Glutamatergic neuron (in vitro differentiated cells): Measurements from ENCODE around the gene PSMD3. TPM values are rescaled to one million over a fixed set of nuclear protein-coding genes. Genes with fewer than 3 reads are reported as not detected.

Source experiments
- DNase-seq: peaks from one replicate; pipeline ENCODE4 v3.0.0; 2022
- H3K27ac Mint-ChIP-seq: one replicate; pipeline ENCODE4 v1.8.0; 2020; ENCODE audit warnings: mild to moderate bottlenecking, mixed read lengths, inconsistent platforms; ENCODE audit not compliant: unreplicated experiment
- H3K27me3 Mint-ChIP-seq: one replicate; pipeline ENCODE4 v1.8.0; 2020; ENCODE audit warnings: mild to moderate bottlenecking, moderate library complexity, mixed read lengths, inconsistent platforms; ENCODE audit not compliant: unreplicated experiment
- H3K36me3 Mint-ChIP-seq: one replicate; pipeline ENCODE4 v1.8.0; 2020; ENCODE audit warnings: mild to moderate bottlenecking, mixed read lengths, inconsistent platforms; ENCODE audit not compliant: unreplicated experiment
- H3K4me1 Mint-ChIP-seq: one replicate; pipeline ENCODE4 v1.8.0; 2020; ENCODE audit warnings: mild to moderate bottlenecking, low read depth, mixed read lengths, inconsistent platforms; ENCODE audit not compliant: unreplicated experiment
- H3K4me3 Mint-ChIP-seq: one replicate; pipeline ENCODE4 v1.8.0; 2020; ENCODE audit warnings: mild to moderate bottlenecking, mixed read lengths, inconsistent platforms; ENCODE audit not compliant: unreplicated experiment
- H3K9me3 Mint-ChIP-seq: one replicate; pipeline ENCODE4 v1.8.0; 2020; ENCODE audit warnings: mild to moderate bottlenecking, moderate library complexity, mixed read lengths, inconsistent platforms; ENCODE audit not compliant: unreplicated experiment
- total RNA-seq: library from RNA; stranded (reverse); fragmentation: NEBNext Ultra II Directional; extraction: Animal tissue kit (Norgen Biotek cat#: 25700); gene quantifications from one replicate; pipeline ENCODE4 v1.2.1, GENCODE V29; 2021; ENCODE audit not compliant: unreplicated experiment
- TF ChIP-seq, protein P1 (sequence below): fragments of 200-600 bp; sonication (generic); IDR thresholded peaks from one replicate; pipeline ENCODE4 v1.5.0; 2021; ENCODE audit not compliant: partially characterized antibody, unreplicated experiment

Gene PSMD3
- total RNA-seq, 1 donor from 2014 or later = 113 TPM

DNA sequence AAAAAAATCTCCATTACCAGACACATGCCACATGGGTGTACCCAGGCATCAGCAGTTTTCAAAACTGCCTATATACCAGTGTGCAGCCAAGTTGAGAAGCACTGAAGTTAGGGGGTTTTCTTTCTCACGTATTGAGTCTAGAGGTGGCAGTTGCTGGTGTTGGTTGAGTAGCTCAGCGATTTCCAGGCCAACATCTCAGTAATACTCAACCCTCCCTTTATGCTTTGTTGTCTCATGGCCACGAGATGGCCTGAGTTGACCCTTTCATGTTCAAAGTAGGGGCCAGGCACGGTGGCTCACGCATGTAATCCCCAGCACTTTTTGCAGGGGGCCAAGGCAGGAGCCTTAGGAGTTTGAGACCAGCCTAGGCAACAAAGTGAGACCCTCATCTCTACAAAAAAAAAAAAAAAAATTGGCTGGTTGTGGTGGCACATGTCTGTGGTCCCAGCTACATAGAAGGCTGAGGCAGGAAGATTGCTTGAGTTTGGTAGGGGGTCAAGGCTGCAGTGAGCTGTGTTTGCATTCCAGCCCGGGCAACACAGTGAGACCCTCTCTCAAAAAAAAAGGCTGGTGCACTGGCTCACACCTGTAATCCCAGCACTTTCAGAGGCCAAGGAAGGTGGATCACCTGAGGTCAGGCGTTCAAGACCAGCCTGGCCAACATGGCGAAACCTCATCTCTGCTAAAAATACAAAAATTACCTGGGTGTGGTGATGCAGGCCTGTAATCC is 42.3 kb upstream of the PSMD3 start:
- TF ChIP-seq, protein P1, sequence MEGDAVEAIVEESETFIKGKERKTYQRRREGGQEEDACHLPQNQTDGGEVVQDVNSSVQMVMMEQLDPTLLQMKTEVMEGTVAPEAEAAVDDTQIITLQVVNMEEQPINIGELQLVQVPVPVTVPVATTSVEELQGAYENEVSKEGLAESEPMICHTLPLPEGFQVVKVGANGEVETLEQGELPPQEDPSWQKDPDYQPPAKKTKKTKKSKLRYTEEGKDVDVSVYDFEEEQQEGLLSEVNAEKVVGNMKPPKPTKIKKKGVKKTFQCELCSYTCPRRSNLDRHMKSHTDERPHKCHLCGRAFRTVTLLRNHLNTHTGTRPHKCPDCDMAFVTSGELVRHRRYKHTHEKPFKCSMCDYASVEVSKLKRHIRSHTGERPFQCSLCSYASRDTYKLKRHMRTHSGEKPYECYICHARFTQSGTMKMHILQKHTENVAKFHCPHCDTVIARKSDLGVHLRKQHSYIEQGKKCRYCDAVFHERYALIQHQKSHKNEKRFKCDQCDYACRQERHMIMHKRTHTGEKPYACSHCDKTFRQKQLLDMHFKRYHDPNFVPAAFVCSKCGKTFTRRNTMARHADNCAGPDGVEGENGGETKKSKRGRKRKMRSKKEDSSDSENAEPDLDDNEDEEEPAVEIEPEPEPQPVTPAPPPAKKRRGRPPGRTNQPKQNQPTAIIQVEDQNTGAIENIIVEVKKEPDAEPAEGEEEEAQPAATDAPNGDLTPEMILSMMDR = no peak
- Mint-ChIP-seq H3K9me3 (peaks cover 3% of the 10 kb centered on the region), H3K27ac (no peak overlapping the region), H3K27me3 (peaks cover 5% of the 10 kb centered on the region), H3K4me3 (no peak overlapping the region), H3K36me3 (no peaks in the 10 kb centered on the region), H3K4me1 (peaks cover 15% of the 10 kb centered on the region)
- DNase-seq = no peak

- peaks cover 3% of the 10 kb centered on the region for H3K9me3 Mint-ChIP-seq
Observed at GRCh38 chr17:39939106-39939505, 41.5 kb upstream of the PSMD3 start.

DNA sequence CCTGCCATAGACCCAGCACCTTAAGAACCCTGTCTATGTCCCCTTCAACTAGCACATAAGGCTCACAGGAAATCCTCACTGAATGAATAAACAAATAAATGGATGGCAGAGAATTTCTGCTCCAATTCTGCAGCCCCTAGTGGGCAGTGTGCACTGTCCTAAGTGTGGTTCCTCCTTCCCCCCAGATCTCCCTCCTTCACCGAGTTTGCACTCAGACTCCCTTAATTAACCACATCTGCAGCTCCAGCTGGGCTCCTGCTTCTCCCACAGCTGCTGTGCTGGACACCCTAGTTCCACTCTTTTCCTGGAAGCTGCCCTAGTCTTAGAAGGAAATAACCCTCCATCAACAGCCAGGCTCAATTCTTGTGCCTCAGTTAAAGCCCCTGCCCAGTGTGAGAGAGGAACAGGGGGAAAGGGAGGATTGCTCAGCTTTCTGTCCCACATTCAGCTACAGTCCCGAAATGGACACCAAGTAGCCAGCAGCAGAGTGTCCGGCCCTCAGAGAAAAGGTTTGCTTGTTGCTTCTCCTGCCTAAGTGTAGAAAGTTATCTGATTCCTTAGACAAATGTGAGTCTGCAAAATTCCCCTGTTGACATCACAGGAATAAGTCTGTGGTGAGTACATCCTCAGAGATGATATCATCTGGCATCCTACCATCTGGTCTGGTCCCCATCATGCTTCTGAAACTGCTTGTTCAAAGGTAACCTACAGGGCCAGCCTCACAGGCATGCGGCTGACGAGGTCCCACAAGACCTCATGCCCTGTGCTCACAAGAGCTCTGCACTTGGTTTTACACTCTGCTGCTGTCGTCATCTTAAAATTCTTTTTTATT is 40.8 kb upstream of the PSMD3 start:
- TF ChIP-seq, protein P1 = no peak
- no peak overlapping the region for H3K27ac Mint-ChIP-seq
- H3K4me3 Mint-ChIP-seq = peak overlapping the region; percentile 14
- DNase-seq = no peak
- H3K27me3 Mint-ChIP-seq = peaks cover 6% of the 10 kb centered on the region
- H3K36me3 Mint-ChIP-seq = no peaks in the 10 kb centered on the region
- H3K9me3 Mint-ChIP-seq = peaks cover 3% of the 10 kb centered on the region
- peaks cover 10% of the 10 kb centered on the region for H3K4me1 Mint-ChIP-seq

More at GRCh38 chr17:39939106-39939505, 41.5 kb upstream of the PSMD3 start:
- H3K4me3 Mint-ChIP-seq = no peak overlapping the region
- H3K4me1 Mint-ChIP-seq = peaks cover 15% of the 10 kb centered on the region
- peaks cover 5% of the 10 kb centered on the region for H3K27me3 Mint-ChIP-seq
- no peaks in the 10 kb centered on the region for H3K36me3 Mint-ChIP-seq
- TF ChIP-seq, protein P1 = no peak
- no peak for DNase-seq
- H3K27ac Mint-ChIP-seq = no peak overlapping the region

DNA sequence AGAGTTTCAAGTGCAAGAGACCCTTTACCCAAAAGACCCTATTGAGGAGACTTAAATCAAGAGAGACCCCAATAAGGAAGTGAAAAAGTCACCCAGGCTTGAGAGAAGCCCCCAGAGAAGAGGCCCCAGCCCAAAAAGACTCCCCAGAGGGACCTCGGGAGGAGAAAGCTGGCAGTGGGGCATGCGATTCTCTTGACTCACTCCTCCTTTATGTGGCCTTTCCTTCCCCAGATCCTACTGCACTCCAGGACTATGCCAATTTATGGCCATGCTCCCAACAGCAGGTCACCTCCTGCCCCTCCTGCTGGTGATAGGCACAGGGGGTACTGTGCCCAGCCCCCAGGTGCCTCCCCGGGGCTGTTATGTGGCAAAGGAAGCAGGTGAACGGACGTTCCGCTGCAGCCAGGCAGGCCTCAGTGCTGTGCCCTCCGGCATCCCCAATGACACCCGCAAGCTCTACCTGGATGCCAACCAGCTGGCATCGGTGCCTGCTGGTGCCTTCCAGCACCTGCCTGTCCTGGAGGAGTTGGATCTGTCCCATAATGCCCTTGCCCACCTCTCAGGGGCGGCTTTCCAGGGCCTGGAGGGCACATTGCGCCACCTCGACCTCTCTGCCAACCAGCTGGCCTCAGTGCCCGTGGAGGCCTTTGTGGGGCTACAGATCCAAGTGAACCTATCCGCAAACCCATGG is 36.8 kb upstream of the PSMD3 start:
- TF ChIP-seq, protein P1 = no peak
- Mint-ChIP-seq H3K9me3 (peaks cover 3% of the 10 kb centered on the region), H3K36me3 (no peaks in the 10 kb centered on the region), H3K27me3 (peaks cover 2% of the 10 kb centered on the region), H3K4me3 (no peak overlapping the region), H3K4me1 (peaks cover 14% of the 10 kb centered on the region), H3K27ac (no peak overlapping the region)
- no peak for DNase-seq
